Left lung (tissue), 10 donors: ENCODE results near the gene DLG2. TPM values are rescaled to one million over a fixed set of nuclear protein-coding genes. Genes with fewer than 3 reads are reported as not detected.

Experiments used
- ATAC-seq: fragments of 200-7000 bp; cut with Tn5 transposase; one replicate; pipeline ENCODE4 v1.9.1; 2020; ENCODE audit warnings: moderate library complexity
- DNase-seq, 4 donors: peaks; one replicate each; pipeline ENCODE4 v3.0.0-alpha.2; 2013 to 2020
- H3K27ac ChIP-seq, 2 donors: fragments of 200-600 bp; sonication (generic) in 1 of 2; one replicate each; pipeline versions ENCODE4 v1.5.0 to v1.8.0; 2020 to 2021
- H3K27me3 ChIP-seq, 2 donors: fragments of 200-600 bp; sonication (generic) in 1 of 2; one replicate each; pipeline versions ENCODE4 v1.5.0 to v1.8.0; 2020 to 2021
- H3K36me3 ChIP-seq, 2 donors: fragments of 200-600 bp; sonication (generic) in 1 of 2; one replicate each; pipeline versions ENCODE4 v1.5.0 to v1.8.0; 2020 to 2021
- H3K4me1 ChIP-seq, 2 donors: fragments of 200-600 bp; one replicate each; pipeline ENCODE4 v1.8.0; 2021
- H3K4me3 ChIP-seq, 2 donors: fragments of 200-600 bp; sonication (generic) in 1 of 2; one replicate each; pipeline versions ENCODE4 v1.5.0 to v1.8.0; 2020 to 2021; ENCODE audit warnings: mild to moderate bottlenecking in 1 of 2
- H3K9me3 ChIP-seq, 2 donors: fragments of 200-600 bp; sonication (generic) in 1 of 2; one replicate each; pipeline versions ENCODE4 v1.5.0 to v1.8.0; 2020 to 2021
- intact Hi-C, 2 donors: fragments of 100-400 bp; cut with DNase I; formaldehyde crosslinking; loops; one replicate each; pipeline versions ENCODE4 v1.11.2 to v1.14.2; 2022
- polyA plus RNA-seq, 6 donors: library from polyadenylated mRNA; unstranded; fragments of 120-200 nt; gene quantifications; one replicate each; pipeline ENCODE4 v1.2.1, GENCODE V29; 2013; ENCODE audit not compliant: insufficient read length in 6 of 6
- total RNA-seq, 2 donors: library from RNA; stranded (reverse); fragmentation: NEBNext Ultra II Directional; extraction: Animal tissue kit (Norgen Biotek cat#: 25700); gene quantifications; one replicate each; pipeline ENCODE4 v1.2.1, GENCODE V29; 2021
- TF ChIP-seq, protein P1 (sequence below), 2 donors: fragments of 200-600 bp; sonication (generic) in 1 of 2; IDR thresholded peaks; one replicate each; pipeline versions ENCODE4 v1.5.0 to v1.8.0; 2021; ENCODE audit warnings: antibody characterized with exemption in 2 of 2
- donor health status: DM: no; HTN: yes; CAD: no.
- donor health status: DM: no; HTN: no; CAD: no.

DLG2 gene
- total and polyA plus RNA-seq, 8 donors = 4.5 to 15.0 (median 8.6) TPM

DNA sequence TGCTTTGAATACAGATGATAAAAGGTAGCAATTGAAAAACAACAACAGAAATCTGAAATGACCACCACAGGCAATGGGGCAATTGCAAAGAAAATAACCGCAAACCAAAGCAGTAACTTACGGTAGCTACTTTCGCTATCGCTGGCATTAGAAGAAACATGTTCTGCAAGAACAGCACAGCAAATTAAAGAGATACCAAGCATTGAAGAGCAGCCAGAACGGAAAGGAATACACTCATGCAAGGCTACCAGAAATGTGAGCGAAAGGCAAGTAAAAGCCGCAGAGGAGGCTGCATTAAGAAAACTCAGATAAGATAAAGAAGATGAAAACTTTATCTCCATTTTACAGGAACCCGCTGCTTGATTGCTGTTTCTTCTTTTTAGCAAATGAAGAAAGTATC, 2146.9 kb downstream of the DLG2 start:
- Histone ChIP-seq H3K4me1 (no peaks in the 10 kb centered on the region), H3K36me3 (no peaks in the 10 kb centered on the region), H3K4me3 (no peak overlapping the region), H3K9me3 (no peaks in the 10 kb centered on the region), H3K27ac (no peak overlapping the region), H3K27me3 (no peaks in the 10 kb centered on the region)
- ATAC-seq (no peak), DNase-seq (no peak)
- TF ChIP-seq, protein P1, sequence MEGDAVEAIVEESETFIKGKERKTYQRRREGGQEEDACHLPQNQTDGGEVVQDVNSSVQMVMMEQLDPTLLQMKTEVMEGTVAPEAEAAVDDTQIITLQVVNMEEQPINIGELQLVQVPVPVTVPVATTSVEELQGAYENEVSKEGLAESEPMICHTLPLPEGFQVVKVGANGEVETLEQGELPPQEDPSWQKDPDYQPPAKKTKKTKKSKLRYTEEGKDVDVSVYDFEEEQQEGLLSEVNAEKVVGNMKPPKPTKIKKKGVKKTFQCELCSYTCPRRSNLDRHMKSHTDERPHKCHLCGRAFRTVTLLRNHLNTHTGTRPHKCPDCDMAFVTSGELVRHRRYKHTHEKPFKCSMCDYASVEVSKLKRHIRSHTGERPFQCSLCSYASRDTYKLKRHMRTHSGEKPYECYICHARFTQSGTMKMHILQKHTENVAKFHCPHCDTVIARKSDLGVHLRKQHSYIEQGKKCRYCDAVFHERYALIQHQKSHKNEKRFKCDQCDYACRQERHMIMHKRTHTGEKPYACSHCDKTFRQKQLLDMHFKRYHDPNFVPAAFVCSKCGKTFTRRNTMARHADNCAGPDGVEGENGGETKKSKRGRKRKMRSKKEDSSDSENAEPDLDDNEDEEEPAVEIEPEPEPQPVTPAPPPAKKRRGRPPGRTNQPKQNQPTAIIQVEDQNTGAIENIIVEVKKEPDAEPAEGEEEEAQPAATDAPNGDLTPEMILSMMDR (IDR thresholded peaks at IDR 0.05) = no peak
- intact Hi-C loops = no loop called here

DNA sequence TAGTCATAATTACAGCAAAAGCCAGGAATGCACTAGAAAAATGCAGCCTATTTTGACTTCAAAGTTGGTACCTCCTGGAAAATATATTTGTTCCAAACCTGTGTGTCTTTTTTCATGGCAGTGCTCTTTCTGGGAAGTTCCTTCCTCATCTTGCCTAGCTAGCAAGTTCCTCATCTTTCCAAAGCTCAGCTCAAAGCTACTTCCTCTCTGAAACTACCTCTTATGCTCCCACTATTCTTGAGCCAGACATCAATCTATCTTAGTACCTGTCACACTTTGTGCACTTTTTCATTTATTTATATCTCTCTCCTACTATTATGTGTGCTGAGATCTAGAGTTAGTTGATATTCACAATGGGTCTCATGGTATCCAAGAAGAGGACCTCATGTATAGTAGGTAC, 2149.4 kb downstream of the DLG2 start:
- H3K9me3 ChIP-seq = no peaks in the 10 kb centered on the region
- DNase-seq (no peak), ATAC-seq (no peak)
- H3K4me3 ChIP-seq = no peak overlapping the region
- intact Hi-C loops = no loop called here
- no peak overlapping the region for H3K27ac ChIP-seq
- H3K36me3 ChIP-seq = no peaks in the 10 kb centered on the region
- TF ChIP-seq, protein P1 (IDR thresholded peaks at IDR 0.05) = no peak
- no peaks in the 10 kb centered on the region for H3K4me1 ChIP-seq
- no peaks in the 10 kb centered on the region for H3K27me3 ChIP-seq

DNA sequence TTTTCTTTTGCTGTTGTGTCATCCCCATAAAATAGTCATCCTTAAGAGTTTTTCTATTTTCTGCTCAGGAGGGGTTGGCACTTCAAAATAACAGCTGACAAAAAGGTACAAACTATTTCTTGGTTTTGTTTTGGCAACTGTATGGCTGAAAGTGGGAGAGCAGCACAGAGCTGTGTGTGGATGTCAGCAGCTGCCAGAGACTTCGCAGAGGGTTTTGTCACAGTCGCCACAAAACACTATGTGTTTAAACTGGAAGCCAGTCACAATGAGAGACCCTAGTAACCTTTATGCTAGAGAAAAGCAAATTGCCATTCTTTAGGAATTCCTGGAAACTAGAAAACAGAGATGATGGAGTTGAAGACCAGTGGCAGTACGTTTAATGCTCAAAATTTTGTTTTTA, 2151.4 kb downstream of the DLG2 start:
- no peaks in the 10 kb centered on the region for H3K9me3 ChIP-seq

DNA sequence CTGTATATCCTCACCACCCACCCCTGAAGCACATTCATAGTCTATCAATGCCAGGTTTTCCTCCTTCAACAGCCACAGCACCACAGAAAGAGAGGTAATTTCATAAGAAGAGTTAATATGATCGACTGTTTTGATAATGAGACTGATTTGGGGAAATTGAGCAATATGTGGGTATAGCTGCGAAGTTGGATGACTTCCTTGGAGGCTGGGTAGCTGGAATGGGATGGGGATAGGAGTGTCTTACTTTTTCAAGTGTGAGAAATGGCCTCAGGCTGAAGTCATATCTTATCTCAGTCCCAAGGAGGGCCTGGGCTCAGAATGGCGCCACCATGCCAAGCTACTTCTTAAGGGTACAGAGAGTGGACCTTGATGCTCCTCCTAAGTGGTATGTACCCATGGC, 2153.4 kb downstream of the DLG2 start:
- no peaks in the 10 kb centered on the region for H3K27me3 ChIP-seq
- no peaks in the 10 kb centered on the region for H3K4me1 ChIP-seq
- no peak overlapping the region for H3K27ac ChIP-seq
- TF ChIP-seq, protein P1 (IDR thresholded peaks at IDR 0.05) = no peak
- H3K36me3 ChIP-seq = no peaks in the 10 kb centered on the region
- ATAC-seq (no peak), DNase-seq (no peak)
- H3K4me3 ChIP-seq = no peak overlapping the region
- no peaks in the 10 kb centered on the region for H3K9me3 ChIP-seq
- intact Hi-C loops = no loop called here

More for the DNA sequence above, 2151.4 kb downstream of the DLG2 start:
- no peak for ATAC-seq
- H3K36me3 ChIP-seq = no peaks in the 10 kb centered on the region
- H3K4me3 ChIP-seq = no peak overlapping the region
- no peak overlapping the region for H3K27ac ChIP-seq
- TF ChIP-seq, protein P1 (IDR thresholded peaks at IDR 0.05) = no peak
- no peak for DNase-seq
- no peaks in the 10 kb centered on the region for H3K4me1 ChIP-seq
- intact Hi-C loops = no loop called here
- no peaks in the 10 kb centered on the region for H3K27me3 ChIP-seq

DNA sequence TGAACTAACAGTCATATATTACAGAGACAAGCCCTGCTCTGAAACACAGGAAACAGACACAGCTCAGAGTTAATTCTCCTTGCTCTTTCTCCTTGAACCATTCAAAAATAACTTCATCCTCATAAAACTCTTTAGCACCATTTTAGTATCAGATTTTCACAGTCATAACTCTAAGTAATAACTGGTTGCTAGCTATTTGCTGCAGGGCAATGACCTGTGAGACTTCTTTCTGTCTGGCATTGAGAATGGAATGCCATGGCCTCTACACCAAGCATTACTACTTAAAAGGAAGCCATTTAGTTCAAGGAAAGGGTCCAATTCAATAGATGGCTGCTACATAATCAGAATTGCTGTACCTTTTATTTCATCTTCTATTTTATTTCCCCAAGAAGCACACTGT, 2154.3 kb downstream of the DLG2 start:
- Histone ChIP-seq H3K36me3 (no peaks in the 10 kb centered on the region), H3K27ac (no peak overlapping the region), H3K4me3 (no peak overlapping the region), H3K27me3 (no peaks in the 10 kb centered on the region), H3K9me3 (no peaks in the 10 kb centered on the region), H3K4me1 (no peaks in the 10 kb centered on the region)
- TF ChIP-seq, protein P1 (IDR thresholded peaks at IDR 0.05) = no peak
- no peak for DNase-seq
- no peak for ATAC-seq
- intact Hi-C loops = no loop called here
